Posterior cingulate gyrus (tissue), 11 donors: ENCODE results near the gene RGS19.
A peak's percentile ranks its signal among the peaks of the same experiment; 100 is the strongest.
"Not testable (repeated sequence)": the region's sequence is repeated elsewhere in the genome, so short reads cannot be mapped to it uniquely, and the experiment has no call there.

Source experiments
- DNase-seq, 10 donors: peaks; one replicate each; pipeline versions ENCODE4 v3.0.0 to v3.0.0-alpha.2; 2020 to 2021; ENCODE audit warnings: mixed read lengths in 3 of 10
- intact Hi-C: fragments of 100-400 bp; cut with DNase I; formaldehyde crosslinking; loops from one replicate; pipeline ENCODE4 v1.15.1; 2023

Gene RGS19, protein sequence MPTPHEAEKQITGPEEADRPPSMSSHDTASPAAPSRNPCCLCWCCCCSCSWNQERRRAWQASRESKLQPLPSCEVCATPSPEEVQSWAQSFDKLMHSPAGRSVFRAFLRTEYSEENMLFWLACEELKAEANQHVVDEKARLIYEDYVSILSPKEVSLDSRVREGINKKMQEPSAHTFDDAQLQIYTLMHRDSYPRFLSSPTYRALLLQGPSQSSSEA

DNA sequence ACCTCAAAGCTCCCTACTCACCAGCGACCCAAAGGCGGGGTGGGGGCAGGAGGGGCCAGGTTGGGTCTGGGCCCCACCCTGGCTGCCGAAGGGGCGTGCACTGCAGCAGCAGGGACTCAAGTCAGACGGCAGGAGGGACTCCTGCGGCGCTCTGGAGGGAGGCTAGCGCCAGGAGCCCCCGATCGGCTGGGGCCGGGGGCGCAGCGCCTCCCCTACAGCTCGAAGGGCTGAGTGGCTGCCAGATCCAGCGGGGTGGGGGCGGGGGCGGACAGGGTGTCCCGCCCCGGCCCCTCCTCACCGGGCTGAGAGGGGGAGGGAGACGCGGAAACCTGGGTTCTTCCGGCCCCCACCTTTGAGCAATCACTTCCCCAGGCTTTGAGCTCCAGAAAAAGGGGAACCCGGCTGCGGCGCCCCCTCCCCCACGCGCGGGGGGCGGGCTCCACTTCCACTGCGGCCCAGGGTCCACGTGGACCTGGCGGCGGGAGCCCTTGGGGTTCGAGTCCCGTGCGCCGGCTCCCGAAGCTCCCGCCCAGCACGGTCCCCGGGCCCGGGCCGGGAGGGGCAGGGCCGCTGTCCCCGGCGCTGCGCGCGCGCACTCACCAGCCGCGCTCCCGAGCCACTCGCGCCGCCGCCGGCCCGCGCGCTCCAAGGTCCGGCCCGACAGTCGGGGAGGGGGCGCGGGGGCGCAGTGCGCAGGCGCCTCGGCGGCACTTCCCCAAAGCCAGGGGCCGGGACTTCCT, at the start of gene RGS19:
RGS19 (minus strand) TSS at position 246 of the 740 bp plus-strand sequence. CDS start 2,632 bp downstream, outside the sequence.
- DNase-seq, result peak in 7 of 10 donors; percentile 52 to 94 (median 64)
- intact Hi-C loops, result no loop called here

DNA sequence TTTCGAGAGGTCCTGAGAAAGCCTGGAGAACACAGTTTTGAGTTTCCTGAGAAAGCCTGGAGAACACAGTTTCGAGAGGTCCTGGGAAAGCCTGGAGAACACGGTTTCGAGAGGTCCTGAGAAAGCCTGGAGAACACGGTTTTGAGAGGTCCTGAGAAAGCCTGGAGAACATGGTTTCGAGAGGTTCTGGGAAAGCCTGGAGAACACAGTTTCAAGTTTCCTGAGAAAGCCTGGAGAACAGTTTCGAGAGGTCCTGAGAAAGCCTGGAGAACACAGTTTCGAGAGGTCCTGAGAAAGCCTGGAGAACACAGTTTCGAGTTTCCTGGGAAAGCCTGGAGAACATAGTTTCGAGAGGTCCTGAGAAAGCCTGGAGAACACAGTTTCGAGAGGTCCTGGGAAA, 44.2 kb upstream of the RGS19 start:
- intact Hi-C loops, DNase-seq: not testable (repeated sequence)

DNA sequence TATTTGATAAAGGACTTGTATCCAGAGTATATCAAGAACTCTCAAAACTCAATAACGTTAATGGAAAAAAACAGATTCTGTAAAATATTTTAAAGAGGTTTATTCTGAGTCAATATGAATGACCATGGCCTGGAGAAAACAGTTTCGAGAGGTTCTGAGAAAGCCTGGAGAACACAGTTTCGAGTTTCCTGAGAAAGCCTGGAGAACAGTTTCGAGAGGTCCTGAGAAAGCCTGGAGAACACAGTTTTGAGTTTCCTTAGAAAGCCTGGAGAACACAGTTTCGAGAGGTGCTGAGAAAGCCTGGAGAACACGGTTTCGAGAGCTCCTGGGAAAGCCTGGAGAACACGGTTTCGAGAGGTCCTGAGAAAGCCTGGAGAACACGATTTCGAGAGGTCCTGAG, 43.6 kb upstream of the RGS19 start:
- intact Hi-C loops, DNase-seq: not testable (repeated sequence)

DNA sequence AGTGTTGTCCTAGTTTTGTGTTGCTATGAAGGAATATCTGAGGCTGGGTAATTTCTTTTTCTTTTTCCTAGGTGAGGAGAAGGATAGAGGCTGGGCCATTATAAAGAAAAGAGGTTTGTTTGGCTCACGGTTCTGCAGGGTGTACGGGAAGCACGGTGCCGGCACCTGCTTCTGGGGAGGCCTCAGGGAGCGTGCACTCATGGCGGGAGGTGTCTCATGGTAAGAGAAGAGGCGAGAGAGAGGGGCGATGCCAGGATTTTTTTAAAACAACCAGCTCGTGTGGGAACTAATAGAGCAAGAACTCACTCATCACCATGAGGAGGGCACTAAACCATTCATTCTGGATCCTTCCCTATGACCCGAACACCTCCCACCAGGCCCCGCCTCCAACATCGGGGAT, 42.3 kb upstream of the RGS19 start:
- intact Hi-C loops, result no loop called here
- peak in 2 of 10 donors; percentile 5 to 44 for DNase-seq

DNA sequence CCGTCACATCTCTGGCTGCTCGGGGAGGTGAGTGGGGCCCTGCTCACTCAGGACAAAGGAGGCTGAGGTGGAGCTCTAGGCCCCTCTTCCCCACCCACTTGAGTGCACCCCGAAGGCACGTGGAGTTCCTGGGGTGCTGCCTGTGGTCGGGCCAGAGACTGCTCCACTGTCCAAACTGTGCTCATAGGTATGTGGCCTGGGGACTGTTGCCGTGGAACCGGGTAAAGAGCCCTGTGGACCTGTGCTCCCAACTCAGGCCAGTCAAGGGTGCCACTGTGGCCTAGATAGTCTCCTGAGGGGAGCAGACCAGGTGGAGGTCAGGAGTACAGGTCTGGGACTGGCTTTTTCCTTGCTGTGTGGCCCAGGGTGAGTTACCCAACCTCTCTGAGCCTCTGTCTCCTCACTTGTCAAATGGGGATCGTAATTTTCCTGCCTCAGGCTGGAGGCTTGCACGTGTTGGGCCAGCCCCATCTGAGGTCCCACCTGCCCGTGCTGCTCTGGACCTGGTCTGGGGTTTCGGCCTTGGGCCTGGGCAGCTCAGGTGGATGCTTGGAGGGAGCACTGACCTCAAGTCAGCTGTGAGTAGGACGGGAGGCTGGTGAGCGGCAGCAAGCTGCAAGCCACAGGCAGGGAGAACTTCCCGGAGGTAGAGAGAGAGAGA, 40.5 kb upstream of the RGS19 start:
- DNase-seq, result peak in 2 of 10 donors; percentile 59 to 76

DNA sequence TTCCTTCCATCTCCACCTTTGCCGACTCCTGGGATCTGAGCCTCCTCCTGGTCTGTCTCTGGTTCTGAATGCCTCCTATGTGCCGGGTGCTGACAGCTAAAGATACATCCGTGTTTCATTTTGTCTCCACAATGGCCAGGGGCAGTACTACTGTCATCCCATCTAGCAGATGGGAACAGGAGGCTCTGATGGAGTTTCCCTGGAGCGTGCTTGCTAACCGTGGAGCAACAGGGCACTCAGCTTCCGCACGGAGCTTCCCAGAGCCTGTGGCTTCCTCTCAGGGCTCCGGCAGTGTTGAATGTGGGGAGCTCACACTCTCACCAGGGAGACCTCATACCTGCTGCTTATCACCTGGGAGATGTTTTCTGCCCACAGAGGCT, 40.0 kb upstream of the RGS19 start:
- intact Hi-C loops, result no loop called here
- DNase-seq, result peak in 1 of 10 donors; percentile 20

More for the DNA sequence above, 40.5 kb upstream of the RGS19 start:
- intact Hi-C loops, result loop anchor here (1.0 kb wide), 1 partner anchor 37 kb away; no protein-coding TSS in a partner anchor

DNA sequence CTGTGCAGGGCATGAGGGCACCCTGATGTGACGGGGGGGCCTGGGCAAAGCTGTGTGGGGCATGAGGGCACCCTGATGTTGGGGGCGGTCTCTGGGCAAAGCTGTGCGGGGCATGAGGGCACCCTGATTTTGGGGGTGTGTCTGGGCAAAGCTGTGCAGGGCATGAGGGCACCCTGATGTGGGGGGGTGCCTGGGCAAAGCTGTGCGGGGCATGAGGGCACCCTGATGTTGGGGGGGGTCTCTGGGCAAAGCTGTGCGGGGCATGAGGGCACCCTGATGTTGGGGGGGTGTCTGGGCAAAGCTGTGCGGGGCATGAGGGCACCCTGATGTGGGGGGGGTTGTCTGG, 38.1 kb upstream of the RGS19 start:
- DNase-seq, intact Hi-C loops: not testable (repeated sequence)

DNA sequence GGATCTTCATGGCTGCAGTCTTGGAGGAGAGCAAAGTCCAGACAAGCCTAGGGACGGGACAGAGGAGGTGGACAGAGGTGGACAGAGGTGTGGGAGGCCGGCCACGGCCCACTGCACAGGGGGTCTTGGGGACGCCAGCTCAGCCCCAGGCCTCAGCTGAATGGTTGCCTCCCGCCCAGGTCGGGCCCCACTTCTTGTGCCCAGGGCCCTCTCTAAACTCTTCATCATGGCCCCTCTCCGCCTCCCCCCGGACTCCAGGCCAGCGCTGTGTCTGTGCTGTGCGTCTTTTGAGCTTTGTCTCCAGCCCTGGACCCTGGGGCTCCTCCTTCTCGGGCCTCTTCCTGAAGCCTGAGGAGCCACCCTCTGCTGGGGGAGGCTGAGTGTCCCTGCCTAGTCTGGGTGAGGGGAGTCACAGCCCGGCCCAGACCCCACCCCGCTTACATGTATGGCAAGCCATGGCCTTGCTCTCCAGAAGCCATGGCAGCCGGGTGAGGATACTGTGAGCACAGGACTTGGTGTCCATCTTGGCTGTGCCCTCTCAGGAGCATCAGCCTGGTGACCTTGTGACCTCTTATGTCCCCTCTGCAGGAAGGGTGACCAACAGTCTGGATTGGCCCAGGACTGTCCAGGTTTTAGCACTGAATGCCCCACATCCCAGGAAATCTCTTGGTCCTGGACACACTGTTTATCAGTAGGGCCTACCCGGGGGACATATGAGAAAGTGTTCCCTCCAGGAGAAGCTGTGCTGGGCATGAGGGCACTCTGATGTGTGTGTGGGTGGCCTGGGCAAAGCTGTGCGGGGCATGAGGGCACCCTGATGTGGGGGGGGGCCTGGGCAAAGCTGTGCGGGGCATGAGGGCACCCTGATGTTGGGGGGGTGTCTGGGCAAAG, 37.5 kb upstream of the RGS19 start:
- DNase-seq, result peak in 2 of 10 donors; percentile 57 to 77
- intact Hi-C loops, result no loop called here

DNA sequence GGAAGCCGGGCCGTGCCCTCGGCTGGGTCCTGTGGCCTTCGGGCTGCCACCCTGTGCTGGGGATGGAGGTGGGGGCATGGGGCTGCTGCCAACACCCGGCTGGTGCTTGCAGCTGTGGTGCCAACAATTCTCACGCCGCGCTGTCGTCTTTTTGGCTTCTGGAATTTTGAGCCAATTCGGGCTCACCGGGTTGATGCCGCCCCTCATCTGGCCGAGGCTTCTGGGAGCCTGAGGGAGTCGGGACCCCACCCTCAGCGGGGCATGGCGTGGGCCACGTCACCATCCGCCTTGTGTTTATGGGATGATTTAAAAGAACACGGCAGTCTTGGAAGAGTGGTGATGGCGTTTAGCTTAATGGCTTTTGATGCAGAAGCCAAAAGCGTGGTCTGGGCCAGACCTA, 36.7 kb upstream of the RGS19 start:
- intact Hi-C loops, result no loop called here
- peak in 1 of 10 donors; percentile 78 for DNase-seq

DNA sequence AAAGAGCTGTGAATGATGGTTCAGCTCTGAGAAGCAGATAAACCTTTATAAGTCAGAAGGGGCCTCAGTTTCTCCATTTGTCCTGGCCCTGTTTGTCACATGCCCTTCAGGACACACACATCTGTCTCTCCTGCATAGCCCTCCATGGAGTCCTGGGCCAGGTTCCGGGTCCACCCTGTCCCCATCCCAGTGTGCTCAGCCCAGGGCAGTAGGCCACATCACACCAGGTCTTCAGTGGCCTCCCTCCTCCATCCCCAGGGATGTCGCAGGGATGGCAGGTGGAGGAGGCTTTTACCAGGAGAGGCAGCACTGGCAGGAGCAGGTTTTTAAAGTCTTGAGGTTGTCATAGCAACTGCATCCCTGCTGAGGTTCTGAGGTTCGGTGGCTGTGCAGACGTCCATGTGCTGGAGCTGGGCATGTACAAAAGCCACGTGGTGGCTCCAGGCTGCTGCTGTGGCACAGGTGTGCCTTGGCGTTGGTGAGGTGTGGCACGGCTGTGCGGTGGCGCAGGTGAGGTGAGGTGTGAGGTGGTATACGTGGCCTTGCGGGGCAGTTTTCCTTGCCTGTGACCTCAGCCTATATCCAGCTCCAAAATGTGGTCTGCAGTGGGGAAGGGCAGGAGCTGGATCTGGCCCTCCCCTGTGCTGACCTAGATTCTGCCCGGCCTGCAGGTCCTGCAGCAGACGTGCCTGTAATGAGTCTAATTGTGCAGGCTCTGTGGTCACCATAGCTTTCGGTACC, 36.0 kb upstream of the RGS19 start:
- intact Hi-C loops, result no loop called here
- peak in 5 of 10 donors; percentile 62 to 94 (median 85) for DNase-seq

DNA sequence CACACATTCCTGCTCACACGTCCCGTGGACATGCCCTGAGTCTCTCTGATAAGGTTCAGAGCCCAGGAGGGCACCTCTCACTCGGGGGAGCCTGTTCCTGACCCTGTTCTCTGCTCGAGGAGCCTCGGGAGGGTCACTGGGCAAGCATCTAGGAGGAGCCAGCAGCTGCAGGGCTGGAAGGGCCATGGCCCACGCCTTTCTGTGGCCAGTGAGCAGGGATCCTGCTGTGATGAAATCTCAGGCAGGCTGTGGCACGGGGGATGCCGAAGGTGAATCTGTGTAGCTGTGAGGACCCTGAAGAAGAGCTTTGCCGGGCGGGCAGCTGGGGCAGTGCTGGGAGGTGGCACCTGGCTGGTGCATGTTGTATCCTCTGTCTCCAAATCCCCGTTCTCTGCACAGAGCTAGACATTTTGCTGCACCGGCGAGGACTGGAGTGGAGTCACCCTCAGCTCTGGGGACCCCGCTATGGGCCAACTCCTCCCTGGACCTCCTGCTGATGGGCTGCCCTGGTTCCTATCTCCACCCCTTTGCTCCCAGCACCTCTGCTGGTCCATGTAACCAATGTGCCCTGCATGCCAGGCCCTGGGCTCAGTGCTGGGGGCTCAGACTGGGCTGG, 35.1 kb upstream of the RGS19 start:
- DNase-seq, result peak in 3 of 10 donors; percentile 51 to 78 (median 77)
- intact Hi-C loops, result no loop called here

DNA sequence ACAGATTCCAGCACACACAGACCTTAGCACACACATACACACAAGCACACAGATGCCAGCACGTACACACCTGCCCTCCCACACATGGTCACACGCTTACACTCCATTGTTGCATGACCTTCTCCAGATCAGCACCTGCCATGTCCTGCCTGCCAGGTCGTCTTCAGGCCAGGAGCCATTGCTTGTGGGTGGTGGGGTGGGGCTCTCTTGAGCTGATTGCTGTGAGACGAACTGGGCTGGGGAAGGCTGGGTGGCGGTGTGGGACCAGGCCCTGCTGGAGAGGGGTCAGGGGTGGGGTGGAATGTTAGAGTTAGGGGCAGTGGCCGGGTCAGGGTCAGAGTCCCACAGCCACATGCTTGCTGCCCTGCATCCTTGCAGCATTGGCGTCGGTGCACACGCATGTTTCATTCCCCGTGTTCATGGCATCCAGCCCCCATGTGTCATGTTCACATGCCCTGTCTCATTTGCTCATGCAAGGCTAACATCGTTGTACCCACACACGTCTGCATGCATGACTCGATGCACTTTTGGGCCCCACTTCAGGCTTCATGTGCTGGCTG, 34.6 kb upstream of the RGS19 start:
- intact Hi-C loops, result no loop called here

DNA sequence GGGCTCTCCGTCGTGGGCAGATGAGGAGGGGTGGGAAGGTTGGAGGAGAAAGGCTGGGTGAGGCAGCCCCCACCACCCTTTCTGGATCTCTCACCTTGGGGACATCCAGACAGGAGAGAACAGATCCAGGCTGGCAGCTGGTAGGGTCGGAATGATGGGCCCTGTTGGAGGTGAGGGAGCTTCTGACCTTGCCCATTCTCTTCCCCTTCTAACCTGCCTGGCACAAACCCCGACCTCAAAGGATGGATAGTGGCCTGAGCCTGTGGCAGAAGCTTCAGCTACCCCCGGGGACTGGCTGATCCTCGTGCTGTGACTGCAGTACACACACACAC, 34.1 kb upstream of the RGS19 start:
- intact Hi-C loops, result no loop called here
- DNase-seq, result no peak

More for the DNA sequence above, 34.6 kb upstream of the RGS19 start:
- DNase-seq, result peak in 1 of 10 donors; percentile 42

DNA sequence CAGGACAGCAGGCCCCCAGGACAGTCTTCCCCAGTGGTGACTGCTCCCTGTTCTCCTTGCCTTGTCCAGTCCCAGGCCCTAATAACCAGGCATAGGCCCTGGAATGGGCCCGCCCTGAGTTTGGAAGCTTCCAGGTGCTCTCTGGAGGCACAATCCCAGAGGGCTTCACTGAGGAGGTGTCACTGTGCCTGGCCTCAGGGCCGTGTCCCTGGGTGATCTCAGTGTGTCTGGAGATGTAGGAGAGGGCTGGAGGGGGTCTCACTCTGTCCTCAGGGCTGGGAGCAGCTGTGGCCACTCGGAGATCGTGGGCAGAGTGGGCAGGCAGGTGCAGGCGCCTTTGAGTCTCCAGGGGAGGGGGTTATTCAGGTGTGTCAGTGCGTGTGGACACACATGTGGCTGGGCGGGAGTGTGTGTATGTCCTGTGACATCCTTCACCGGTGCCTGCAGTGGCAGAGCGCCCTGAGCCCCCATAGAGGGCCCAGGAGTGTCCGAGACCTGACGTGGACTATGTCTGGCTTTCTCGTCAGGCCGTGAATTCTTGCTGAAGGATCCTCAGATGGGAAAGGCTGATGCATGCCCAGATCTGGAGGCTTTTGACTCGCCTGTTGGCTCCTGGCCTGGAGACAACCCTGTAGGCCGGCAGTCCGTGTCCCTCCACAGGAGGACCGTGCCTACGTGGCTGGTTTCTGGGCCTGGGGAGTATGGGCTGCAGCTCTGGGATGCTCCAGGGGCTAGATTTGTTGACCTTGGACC, 33.5 kb upstream of the RGS19 start:
- peak in 2 of 10 donors; percentile 59 to 74 for DNase-seq
- intact Hi-C loops, result no loop called here

DNA sequence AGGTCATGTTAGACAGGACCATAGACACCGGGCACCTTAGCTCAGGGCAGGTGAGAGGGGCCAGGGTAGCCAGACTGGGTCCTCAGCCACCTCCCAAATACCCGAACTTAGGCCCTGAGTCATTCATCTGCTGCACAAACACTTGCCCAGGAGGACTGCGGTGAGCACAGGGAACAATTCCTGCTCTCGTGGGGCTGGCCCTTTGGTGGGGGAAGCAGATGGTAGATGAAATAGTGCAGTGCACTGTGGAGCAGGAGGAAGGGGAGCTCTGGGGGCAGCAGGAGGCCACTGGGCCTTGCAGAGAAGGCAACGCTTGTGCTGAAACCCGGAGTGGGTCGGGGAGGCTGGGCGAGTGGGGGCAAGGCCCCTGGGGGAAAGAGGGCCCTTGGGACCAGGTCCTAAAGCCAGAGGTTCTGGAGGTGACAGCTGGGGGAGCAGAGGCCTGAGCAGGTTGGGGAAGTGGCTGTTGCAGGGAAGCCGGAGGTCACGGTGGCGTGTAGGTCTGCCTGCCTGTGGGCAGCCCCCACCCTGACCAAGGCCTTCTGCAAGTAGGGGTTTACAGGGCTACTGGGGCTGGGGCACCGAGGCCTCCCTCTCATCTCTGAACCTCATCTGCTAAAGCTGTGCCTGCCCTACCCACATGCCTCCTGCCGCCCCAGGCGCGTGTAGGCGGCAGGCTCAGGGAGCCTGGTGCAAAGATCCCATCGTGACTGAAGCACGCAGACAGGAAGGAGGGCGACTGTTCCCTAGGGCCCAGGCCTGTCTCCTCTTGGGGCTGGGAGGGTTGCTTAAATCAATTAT, 32.7 kb upstream of the RGS19 start:
- intact Hi-C loops, result no loop called here
- peak in 4 of 10 donors; percentile 52 to 91 (median 89) for DNase-seq

DNA sequence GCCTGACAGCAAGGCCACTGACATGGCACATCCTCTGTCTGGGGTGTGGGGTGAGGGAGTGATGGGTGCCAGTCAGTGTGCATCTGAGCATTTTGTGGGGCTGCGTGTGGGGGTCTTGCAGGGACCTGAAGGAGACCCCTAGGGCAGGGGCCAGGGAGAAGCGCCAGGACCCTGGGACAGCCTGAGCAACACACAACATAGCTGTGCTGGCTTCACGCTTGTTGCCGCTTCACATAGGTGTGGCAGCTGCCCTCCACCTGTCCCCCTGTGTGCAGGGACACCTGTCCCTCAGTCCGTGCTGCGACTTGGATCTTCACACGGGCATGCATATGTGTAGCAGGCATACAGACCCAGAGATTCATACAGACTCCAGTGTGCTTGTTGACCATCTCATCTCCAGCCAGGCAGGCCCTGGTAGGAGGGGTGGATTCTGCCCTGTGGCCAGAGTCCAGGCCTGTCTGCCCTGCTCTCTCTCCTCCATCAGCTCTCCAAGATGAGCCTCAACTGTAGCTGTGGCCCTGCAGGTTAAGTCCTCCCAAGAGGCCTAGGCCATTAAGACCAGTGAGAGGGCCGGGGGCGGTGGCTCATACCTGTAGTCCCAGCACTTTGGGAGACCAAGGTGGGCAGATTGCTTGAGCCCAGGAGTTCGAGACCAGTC, 31.2 kb upstream of the RGS19 start:
- peak in 2 of 10 donors; percentile 76 to 78 for DNase-seq
- intact Hi-C loops, result no loop called here

DNA sequence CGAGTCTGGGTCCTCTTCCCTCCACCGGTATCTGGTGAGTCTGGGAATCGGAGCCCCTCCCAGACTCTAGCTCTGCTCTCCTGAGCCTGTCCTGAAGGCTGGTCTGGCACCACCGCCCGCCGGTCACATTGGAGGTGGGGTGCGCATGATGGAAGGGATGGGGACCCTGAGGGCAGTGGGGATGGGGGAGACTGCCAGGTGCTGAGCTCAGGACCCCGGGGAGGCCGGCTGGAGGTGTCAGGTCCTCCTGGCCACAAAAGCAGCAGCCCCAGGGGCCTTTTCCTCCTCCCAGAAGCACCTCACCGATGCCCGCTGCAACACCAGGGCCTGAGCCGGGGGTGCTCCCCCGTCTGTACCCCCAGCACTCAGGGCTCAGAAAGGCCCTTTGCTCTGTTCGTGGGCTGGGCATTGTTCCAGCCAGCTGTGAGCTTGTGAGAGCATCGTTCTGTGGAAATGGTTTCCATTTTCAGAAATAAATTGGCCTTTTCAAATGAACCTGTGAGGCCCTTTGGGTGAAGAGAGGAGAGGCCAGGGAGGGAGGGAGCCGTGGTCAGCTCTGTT, 30.6 kb upstream of the RGS19 start:
- intact Hi-C loops, result no loop called here
- DNase-seq, result peak in 3 of 10 donors; percentile 41 to 88 (median 75)
